ENCODE measurements around the gene SMIM3. TPM values are rescaled to one million over a fixed set of nuclear protein-coding genes. Genes with fewer than 3 reads are reported as not detected.
"Not testable (repeated sequence)": the region's sequence is repeated elsewhere in the genome, so short reads cannot be mapped to it uniquely, and the experiment has no call there.

Gene SMIM3
- total RNA-seq, 1 experiment from 2014 or later: 11.4 TPM

- DNase-seq (ENCODE audit: low spot score): not testable (repeated sequence)
Measured at GRCh38 chr5:150793423-150793888, 14.9 kb downstream of the SMIM3 start.

GRCh38 chr5:150794927-150795326 is 16.4 kb downstream of the SMIM3 start:
- no peak for DNase-seq (ENCODE audit: low spot score)

DNA sequence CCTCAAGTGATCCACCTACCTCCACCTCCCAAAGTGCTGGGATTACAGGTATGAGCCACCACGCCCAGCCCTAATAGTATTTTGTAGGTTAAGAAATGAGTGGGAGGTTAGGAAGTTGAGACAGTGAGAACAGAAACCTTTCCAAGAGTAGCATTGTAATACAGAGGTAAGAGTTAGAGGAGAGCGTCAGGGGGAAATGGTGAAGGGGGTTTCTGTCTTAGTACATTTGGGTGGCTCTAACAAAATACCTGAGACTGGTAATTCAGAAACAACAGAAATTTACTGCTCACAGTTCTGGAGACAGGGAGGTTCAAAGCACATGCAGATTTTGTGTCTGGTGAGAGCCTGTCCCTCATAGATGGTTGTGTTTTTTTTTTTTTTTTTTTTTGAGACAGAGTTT is 18.8 kb downstream of the SMIM3 start:
- no peak for DNase-seq (ENCODE audit: low spot score)

DNA sequence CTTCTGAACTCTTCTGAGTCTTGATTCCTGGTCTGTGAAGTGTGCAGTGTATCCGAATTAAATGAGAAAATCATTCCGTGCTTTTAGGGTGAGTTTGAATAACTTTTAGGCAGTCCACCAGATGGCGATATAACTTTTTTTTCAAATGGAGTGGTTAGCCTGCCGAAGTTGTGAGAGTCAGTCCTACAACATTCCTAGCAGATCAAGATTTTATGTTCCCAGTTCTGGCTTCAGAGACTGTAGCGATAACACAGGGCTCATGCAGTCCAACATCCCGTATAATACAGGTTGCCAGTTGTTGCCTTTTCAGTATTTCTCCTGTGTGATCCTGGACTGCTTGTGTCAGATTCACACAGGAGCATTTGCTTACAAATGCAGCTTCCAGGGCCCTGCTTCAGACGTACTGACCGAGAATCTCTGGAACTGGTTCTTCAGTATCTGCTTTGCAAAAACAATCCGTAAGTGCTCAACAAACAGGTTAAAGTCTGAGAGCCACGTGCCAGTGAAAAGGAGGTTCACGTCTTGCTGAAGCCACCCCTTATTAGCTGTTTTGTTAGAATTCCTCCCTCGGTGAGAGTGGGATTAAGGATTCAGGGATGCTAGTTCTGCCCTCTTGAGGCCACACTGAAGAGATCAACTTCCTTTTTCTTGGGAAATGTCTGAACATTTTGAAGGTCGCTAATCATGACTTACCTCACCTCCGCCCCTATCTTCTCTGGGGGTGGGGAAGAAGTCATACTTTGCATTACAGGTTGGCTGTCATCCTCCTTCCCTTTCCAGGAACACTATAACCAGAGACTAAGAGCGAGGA is 22.8 kb downstream of the SMIM3 start:
- peak; percentile 71 for DNase-seq (ENCODE audit: low spot score)

DNA sequence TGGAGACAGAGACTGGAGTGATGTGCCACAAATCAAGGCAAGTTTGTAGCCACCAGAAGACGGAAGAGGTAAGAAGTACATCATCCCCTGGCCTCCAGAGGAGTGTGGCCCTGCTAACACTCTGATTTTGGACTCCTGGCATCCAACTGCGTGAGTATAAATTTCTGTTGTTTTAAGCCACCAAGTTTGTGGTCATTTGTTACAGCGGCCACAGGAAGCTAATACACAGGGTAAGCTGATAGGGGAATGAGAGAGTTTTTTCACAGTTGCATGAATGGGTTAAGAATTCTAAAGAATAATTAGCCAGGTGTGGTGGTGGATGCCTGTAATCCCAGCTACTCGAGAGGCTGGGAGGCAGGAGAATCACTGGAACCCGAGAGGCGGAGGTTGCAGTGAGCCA is 25.8 kb downstream of the SMIM3 start:
- DNase-seq (ENCODE audit: low spot score): no peak

GRCh38 chr5:150809363-150809762 is 30.8 kb downstream of the SMIM3 start:
- no peak for DNase-seq (ENCODE audit: low spot score)

DNA sequence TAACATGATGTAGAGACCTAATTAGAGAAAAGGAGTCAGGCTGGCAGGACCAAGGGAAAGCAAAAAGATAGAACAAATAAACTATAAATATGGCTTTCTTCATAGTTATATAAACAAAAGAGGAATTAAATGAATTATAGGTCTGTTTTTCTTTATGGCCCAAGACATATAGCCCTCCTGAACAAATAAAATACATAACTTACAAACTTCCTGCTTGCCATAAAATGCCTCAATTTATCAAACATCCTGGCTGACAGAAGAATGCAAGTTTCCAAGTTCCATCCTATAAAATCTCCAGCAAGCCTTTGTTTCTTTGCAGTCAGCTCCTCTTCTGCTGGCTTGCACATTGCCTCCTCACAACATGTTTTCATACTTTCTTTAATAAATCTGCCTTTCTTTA is 36.5 kb downstream of the SMIM3 start:
- DNase-seq (ENCODE audit: low spot score): no peak

DNA sequence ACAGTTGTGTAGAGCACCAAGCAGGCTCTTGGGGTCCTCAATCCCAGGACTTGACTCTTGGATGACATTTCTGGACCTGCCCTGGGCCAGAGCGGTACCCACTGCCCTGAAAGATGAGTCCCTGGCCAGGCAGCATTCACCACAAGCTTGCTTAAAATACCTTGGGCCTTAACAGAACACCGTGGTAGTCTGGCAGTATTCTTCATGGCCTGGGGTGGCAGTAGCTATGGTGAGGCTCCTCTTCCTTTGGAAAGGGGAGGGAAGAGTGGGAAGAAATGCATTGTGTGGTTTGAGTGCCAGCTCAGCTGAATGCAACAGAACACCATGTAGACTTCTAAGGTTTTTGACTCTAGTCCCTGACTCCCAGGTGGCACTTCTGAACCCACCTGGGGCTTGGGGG is 38.4 kb downstream of the SMIM3 start:
- no peak for DNase-seq (ENCODE audit: low spot score)

DNA sequence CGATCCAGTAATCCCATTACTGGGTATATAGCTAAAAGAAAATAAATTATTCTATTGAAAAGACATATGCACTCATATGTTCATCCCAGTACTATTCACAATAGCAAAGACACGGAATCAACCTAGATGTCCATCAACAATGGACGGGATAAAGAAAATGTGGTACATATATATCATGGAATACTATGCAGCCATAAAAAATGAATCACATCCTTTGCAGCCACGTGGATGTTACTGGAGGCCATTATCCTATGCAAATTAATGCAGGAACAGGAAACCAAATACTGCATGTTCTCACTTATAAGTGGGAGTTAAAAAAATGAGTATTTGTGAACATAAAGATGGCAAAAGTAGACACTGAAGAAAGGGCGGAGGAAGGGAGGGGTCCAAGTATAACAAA is 51.2 kb downstream of the SMIM3 start:
- no peak for DNase-seq (ENCODE audit: low spot score)

GRCh38 chr5:150831821-150832220 is 53.3 kb downstream of the SMIM3 start:
- not testable (repeated sequence) for DNase-seq (ENCODE audit: low spot score)

- DNase-seq (ENCODE audit: low spot score): no peak
Measured at GRCh38 chr5:150836064-150836463, 57.5 kb downstream of the SMIM3 start.

DNA sequence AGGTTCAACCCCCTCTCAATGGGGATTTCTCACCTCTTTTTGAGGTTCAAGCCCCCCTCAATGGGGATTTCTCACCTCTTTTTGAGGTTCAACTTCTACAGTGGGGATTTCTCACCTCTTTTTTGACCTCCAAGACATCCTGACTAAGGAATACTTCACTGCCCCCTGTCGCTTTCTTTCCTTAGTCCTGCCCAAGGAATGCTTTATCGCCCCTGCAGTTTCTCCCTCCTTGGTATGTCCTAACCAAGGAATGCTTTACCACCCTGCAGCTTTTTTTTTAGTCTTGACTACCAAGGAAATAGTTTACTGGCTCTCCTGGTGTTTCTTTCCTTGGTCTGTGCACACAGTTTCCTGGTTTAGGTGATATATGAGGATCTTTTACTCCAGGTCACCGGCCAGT is 58.1 kb downstream of the SMIM3 start:
- DNase-seq (ENCODE audit: low spot score): no peak

- not testable (repeated sequence) for DNase-seq (ENCODE audit: low spot score)
Measured at GRCh38 chr5:150845185-150845859, 66.8 kb downstream of the SMIM3 start.

GRCh38 chr5:150846308-150846653 is 67.7 kb downstream of the SMIM3 start, which contains the start of gene IRGM:
IRGM (plus strand) TSS chr5:150846521; CDS start chr5:150848124, 1,603 bp downstream.
- not testable (repeated sequence) for DNase-seq (ENCODE audit: low spot score)

Other genes with a start within 250 kb of the SMIM3 start
- gene SYNPO, start 138.1 kb upstream of the SMIM3 start, total RNA-seq (2014; rRNA removed; shearing (Covaris generic)): 7.2 and 9.0 TPM in 2 replicates
- 0.07 and 0.45 TPM in 2 replicates for gene MYOZ3, start 117.5 kb upstream of the SMIM3 start, total RNA-seq (2014; rRNA removed; shearing (Covaris generic))
- gene RBM22, start 77.7 kb upstream of the SMIM3 start, total RNA-seq (2014; rRNA removed; shearing (Covaris generic)): 36.4 and 45.8 TPM in 2 replicates
- 67.7 and 68.0 TPM in 2 replicates for gene DCTN4, start 19.7 kb upstream of the SMIM3 start, total RNA-seq (2014; rRNA removed; shearing (Covaris generic))
- not detected in 2 replicates for gene IRGM, start 67.8 kb downstream of the SMIM3 start, total RNA-seq (2014; rRNA removed; shearing (Covaris generic))
- 15.2 and 17.3 TPM in 2 replicates for gene ZNF300, start 126.2 kb downstream of the SMIM3 start, total RNA-seq (2014; rRNA removed; shearing (Covaris generic))
- gene GPX3, start 241.8 kb downstream of the SMIM3 start, total RNA-seq (2014; rRNA removed; shearing (Covaris generic)): not detected in 2 replicates